ENCODE results near the gene ALX4.

The ALX4 gene

GRCh38 chr11:44339530-44339883, 29.6 kb upstream of the ALX4 start:
- Histone ChIP-seq H3K4me1 (no peaks in the 10 kb centered on the region), H3K27me3 (peaks cover 48% of the 10 kb centered on the region), H3K4me3 (ENCODE audit: low read depth, low read length) (no peak overlapping the region), H3K36me3 (no peaks in the 10 kb centered on the region), H3K9me3 (no peaks in the 10 kb centered on the region)
- TF ChIP-seq, protein P1, sequence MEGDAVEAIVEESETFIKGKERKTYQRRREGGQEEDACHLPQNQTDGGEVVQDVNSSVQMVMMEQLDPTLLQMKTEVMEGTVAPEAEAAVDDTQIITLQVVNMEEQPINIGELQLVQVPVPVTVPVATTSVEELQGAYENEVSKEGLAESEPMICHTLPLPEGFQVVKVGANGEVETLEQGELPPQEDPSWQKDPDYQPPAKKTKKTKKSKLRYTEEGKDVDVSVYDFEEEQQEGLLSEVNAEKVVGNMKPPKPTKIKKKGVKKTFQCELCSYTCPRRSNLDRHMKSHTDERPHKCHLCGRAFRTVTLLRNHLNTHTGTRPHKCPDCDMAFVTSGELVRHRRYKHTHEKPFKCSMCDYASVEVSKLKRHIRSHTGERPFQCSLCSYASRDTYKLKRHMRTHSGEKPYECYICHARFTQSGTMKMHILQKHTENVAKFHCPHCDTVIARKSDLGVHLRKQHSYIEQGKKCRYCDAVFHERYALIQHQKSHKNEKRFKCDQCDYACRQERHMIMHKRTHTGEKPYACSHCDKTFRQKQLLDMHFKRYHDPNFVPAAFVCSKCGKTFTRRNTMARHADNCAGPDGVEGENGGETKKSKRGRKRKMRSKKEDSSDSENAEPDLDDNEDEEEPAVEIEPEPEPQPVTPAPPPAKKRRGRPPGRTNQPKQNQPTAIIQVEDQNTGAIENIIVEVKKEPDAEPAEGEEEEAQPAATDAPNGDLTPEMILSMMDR (IDR thresholded peaks at IDR 0.05; ENCODE audit: low read depth, low read length): no peak
- no peak for DNase-seq

DNA sequence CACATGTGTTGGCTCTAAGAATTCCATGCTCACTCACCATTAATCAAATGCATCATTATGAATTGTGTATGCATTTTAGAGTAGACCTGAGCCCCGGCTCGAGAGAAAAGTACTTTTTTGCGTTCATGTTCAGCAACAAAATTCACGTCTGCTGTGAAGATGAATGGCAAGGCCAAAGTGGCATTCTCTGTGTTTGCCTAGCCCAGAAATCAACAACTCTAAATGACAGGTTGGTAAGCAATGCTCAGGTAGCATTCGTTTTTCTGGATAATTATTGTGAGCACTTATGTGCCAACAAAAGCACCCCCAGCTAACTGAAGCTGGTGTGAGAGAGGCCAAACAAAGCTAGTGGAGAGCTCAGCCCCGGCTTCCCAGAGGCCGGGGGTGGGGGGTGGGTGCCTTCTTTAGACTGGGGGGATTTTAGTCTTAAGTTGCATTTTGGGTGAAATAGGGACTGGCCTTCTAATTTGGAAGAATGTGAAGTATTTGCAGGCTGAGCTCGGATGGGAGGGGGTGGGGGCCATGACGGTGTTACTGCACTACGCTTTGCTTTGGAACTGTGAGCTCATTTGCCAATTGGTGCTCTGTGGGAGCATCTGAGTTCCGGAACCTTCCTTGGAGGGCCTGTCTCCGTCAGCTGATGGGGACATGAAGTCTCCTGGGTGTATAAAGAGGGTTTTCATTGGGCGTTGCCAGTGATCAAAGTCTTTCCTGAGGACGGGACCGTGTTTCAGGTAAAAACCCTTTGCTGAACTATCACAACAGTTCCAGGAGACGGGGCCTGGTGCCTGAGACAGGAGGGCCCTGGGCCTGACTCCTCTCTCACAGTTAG, 29.0 kb upstream of the ALX4 start:
- no peak overlapping the region for H3K4me3 ChIP-seq (ENCODE audit: low read depth, low read length)
- no peaks in the 10 kb centered on the region for H3K36me3 ChIP-seq
- peaks cover 54% of the 10 kb centered on the region for H3K27me3 ChIP-seq
- no peak for DNase-seq
- no peaks in the 10 kb centered on the region for H3K4me1 ChIP-seq
- TF ChIP-seq, protein P1 (IDR thresholded peaks at IDR 0.05; ENCODE audit: low read depth, low read length): no peak
- H3K9me3 ChIP-seq: no peaks in the 10 kb centered on the region

DNA sequence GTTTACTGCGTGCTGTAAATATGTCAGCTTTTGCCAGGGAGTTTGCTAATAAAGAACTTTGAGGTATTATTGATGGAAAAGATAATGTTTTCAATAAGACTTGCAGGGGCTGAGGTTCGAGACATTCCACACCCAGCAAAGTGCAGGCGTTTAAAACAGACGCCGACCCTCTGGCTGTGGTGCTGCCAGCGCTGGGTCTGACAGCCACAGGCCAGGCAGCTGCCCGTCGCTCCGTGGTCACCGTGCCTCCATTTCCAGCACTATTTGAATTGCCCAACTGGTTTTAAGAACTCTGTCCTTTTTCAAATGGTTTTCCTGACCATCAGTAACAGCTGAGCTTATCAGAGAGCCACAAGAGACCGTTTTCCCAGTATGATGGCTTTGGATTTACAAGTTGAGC, 28.1 kb upstream of the ALX4 start:
- DNase-seq: no peak
- Histone ChIP-seq H3K27me3 (peaks cover 57% of the 10 kb centered on the region), H3K4me1 (no peaks in the 10 kb centered on the region), H3K36me3 (no peaks in the 10 kb centered on the region), H3K9me3 (no peaks in the 10 kb centered on the region), H3K4me3 (ENCODE audit: low read depth, low read length) (no peak overlapping the region)
- TF ChIP-seq, protein P1 (IDR thresholded peaks at IDR 0.05; ENCODE audit: low read depth, low read length): no peak

DNA sequence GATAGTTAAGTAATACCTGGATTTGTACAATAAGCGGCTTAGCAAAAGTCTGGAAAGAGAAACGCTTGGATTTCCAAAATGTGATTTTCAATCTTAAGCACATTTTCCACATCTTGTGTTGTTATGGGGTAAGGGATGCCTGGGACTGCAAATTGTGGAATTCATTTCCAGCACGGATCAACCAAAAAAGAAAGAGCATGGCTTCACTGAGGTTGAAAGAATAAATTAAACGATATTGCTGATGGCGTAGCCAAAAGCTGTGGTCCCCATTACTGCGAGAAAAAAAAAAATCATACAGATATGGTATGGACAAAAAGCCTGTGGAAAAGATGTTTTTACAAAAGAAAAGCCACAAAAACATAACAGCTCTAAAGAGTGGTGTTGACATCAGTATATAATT, 26.0 kb upstream of the ALX4 start:
- Histone ChIP-seq H3K4me3 (ENCODE audit: low read depth, low read length) (no peak overlapping the region), H3K9me3 (no peaks in the 10 kb centered on the region), H3K4me1 (no peaks in the 10 kb centered on the region), H3K36me3 (no peaks in the 10 kb centered on the region), H3K27me3 (peaks cover 60% of the 10 kb centered on the region)
- TF ChIP-seq, protein P1 (IDR thresholded peaks at IDR 0.05; ENCODE audit: low read depth, low read length): no peak
- no peak for DNase-seq

DNA sequence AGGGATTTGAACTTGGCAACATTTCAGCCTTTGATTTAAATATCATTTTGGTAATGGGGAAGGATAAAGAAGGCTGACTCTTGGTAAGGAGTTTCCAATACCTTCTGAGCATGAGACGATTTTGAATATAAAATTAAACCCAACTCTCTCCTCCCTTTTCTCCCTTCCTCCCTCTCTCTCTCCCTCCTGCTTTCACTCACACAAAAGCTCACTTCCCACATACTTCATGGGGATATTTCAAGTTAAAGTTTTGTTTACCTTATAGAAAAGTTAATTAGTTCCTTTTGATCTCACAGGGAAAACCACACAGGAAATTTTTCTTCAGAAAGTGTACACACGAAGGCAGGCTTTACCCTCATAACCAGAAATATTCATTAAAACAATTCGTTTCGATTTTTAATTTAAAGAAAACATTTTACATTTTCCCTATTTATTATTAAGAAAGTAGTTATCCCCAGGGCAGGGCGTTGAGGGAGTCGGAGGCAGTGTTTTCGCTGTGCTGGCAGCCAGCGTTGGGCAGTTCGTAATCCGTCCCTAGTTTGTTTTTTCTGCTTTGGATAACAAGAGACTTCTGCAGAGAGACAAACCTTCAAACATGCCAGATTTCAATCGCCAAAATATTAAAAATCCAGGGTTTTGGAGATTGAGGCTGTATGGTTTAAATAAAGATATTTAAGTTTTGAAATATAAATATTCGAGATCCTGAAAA, 25.3 kb upstream of the ALX4 start:
- H3K27me3 ChIP-seq: peaks cover 60% of the 10 kb centered on the region
- H3K36me3 ChIP-seq: no peaks in the 10 kb centered on the region
- no peak overlapping the region for H3K4me3 ChIP-seq (ENCODE audit: low read depth, low read length)
- no peak for DNase-seq
- no peaks in the 10 kb centered on the region for H3K9me3 ChIP-seq
- TF ChIP-seq, protein P1 (IDR thresholded peaks at IDR 0.05; ENCODE audit: low read depth, low read length): no peak
- H3K4me1 ChIP-seq: no peaks in the 10 kb centered on the region
